B cell (primary cell): ENCODE results near the gene EPHB1. TPM values are rescaled to one million over a fixed set of nuclear protein-coding genes. Genes with fewer than 3 reads are reported as not detected.

Source experiments
- ATAC-seq: fragments of 200-7000 bp; cut with Tn5 transposase; one replicate; pipeline ENCODE4 v1.10.0; 2021; ENCODE audit warnings: low read depth, mild to moderate bottlenecking, moderate number of reproducible peaks, moderate library complexity
- CTCF ChIA-PET: fragments of 350-600 bp; sonication (Branson Sonifier 250); formaldehyde crosslinking; loops from one replicate; lab custom pipeline; 2021; ENCODE audit warnings: antibody characterized with exemption, inconsistent platforms; lab: Charles Lee
- POLR2A ChIA-PET: fragments of 350-600 bp; sonication (Branson Sonifier 250); formaldehyde crosslinking; loops from one replicate; lab custom pipeline; 2021; ENCODE audit warnings: antibody characterized with exemption; lab: Charles Lee
- DNase-seq: peaks from one replicate; pipeline ENCODE4 v3.0.0; 2013
- H2AFZ ChIP-seq: 2 replicates; pipeline ENCODE4 v1.6.1; 2012; ENCODE audit warnings: mild to moderate bottlenecking, low read depth, low read length; ENCODE audit not compliant: insufficient read depth, poor library complexity, severe bottlenecking
- H3K27ac ChIP-seq, 2 donors: 1 replicate in 1 of 2; 2 replicates in 1 of 2; pipeline ENCODE4 v1.5.1; 2012 to 2013; ENCODE audit warnings: low read length in 2 of 2, mild to moderate bottlenecking in 2 of 2, moderate library complexity in 1 of 2
- H3K27me3 ChIP-seq, 4 experiments: fragments of 200-600 bp in 1 of 4; sonication (generic) in 1 of 4; replicated peaks in 1 of 4; 1 replicate in 2 of 4; 2 replicates in 2 of 4; pipeline versions ENCODE4 v1.6.1 to v1.7.0; 2013 to 2016; ENCODE audit warnings: low read length in 3 of 4, mild to moderate bottlenecking in 2 of 4, mixed read lengths in 1 of 4, moderate library complexity in 1 of 4; ENCODE audit not compliant: insufficient read depth in 4 of 4, control insufficient read depth in 3 of 4; ENCODE audit errors: control extremely low read depth in 1 of 4
- H3K36me3 ChIP-seq, 2 experiments: replicated peaks in 1 of 2; 1 replicate in 1 of 2; 2 replicates in 1 of 2; pipeline versions ENCODE4 v1.6.1 to v1.7.1; 2013; ENCODE audit warnings: low read length in 1 of 2; ENCODE audit not compliant: insufficient read depth in 2 of 2, control insufficient read depth in 1 of 2; ENCODE audit errors: control extremely low read depth in 1 of 2, extremely low read depth in 1 of 2
- H3K4me1 ChIP-seq, 2 donors: fragments of 200-600 bp in 1 of 2; sonication (generic) in 1 of 2; 1 replicate in 1 of 2; 2 replicates in 1 of 2; pipeline versions ENCODE4 v1.5.1 to v1.6.1; 2013 to 2017; ENCODE audit warnings: low read length in 2 of 2; ENCODE audit not compliant: control insufficient read depth in 2 of 2, insufficient read depth in 2 of 2
- H3K4me2 ChIP-seq: replicated peaks from 2 replicates; pipeline ENCODE3; 2012; ENCODE audit warnings: mild to moderate bottlenecking, low read depth, low read length; ENCODE audit not compliant: poor library complexity, severe bottlenecking
- H3K4me3 ChIP-seq, 5 experiments: fragments of 200-600 bp in 1 of 5; sonication (generic) in 1 of 5; 1 replicate in 3 of 5; 2 replicates in 2 of 5; pipeline versions ENCODE4 v1.5.1 to v1.7.0; 2011 to 2016; ENCODE audit warnings: low read length in 4 of 5, mild to moderate bottlenecking in 4 of 5, low read depth in 2 of 5, control low read depth in 1 of 5, moderate library complexity in 1 of 5; ENCODE audit not compliant: insufficient read depth in 1 of 5; ENCODE audit errors: control extremely low read depth in 1 of 5, extremely low read depth in 1 of 5
- H3K79me2 ChIP-seq: fragments of 200-600 bp; sonication (generic); one replicate; pipeline ENCODE4 v1.6.0; 2016; ENCODE audit warnings: low read length; ENCODE audit not compliant: control insufficient read depth, insufficient read depth
- H3K9ac ChIP-seq: fragments of 200-600 bp; sonication (generic); 2 replicates; pipeline ENCODE4 v1.6.1; 2017; ENCODE audit warnings: mild to moderate bottlenecking, low read length, moderate library complexity
- H3K9me3 ChIP-seq, 3 donors: one replicate each; pipeline versions ENCODE4 v1.6.1 to v1.7.1; 2013; ENCODE audit warnings: low read length in 2 of 3; ENCODE audit not compliant: control insufficient read depth in 2 of 3, insufficient read depth in 1 of 3; ENCODE audit errors: control extremely low read depth in 1 of 3
- H4K20me1 ChIP-seq: 2 replicates; pipeline ENCODE4 v1.6.0; 2012; ENCODE audit warnings: mild to moderate bottlenecking, low read length; ENCODE audit not compliant: insufficient read depth, control insufficient read depth, poor library complexity, severe bottlenecking
- H3K27ac Mint-ChIP-seq: one replicate; pipeline ENCODE4 v1.8.0; 2021; ENCODE audit warnings: mixed read lengths
- H3K27me3 Mint-ChIP-seq: one replicate; pipeline ENCODE4 v1.8.0; 2021; ENCODE audit warnings: mixed read lengths
- H3K4me1 Mint-ChIP-seq: one replicate; pipeline ENCODE4 v1.8.0; 2021; ENCODE audit warnings: mixed read lengths
- H3K4me3 Mint-ChIP-seq: one replicate; pipeline ENCODE4 v1.8.0; 2021; ENCODE audit warnings: mixed read lengths
- H3K9me3 Mint-ChIP-seq: one replicate; pipeline ENCODE4 v1.8.0; 2022; ENCODE audit warnings: mixed read lengths; ENCODE audit not compliant: insufficient read depth
- CTCF ChIP-seq: fragments of 200-600 bp; IDR thresholded peaks from one replicate; pipeline ENCODE4 v1.8.0; 2022; ENCODE audit warnings: antibody characterized with exemption, mild to moderate bottlenecking
- EZH2 ChIP-seq: IDR thresholded peaks from 2 replicates; pipeline ENCODE4 v1.6.1; 2012; ENCODE audit warnings: borderline replicate concordance, low read depth, mild to moderate bottlenecking, moderate library complexity, low read length; ENCODE audit not compliant: insufficient read depth, poor library complexity, severe bottlenecking
- WGBS: methylation state at CpG from one replicate; pipeline ENCODE4 v1.1.5; 2013; ENCODE audit warnings: missing lambda C conversion rate; ENCODE audit not compliant: insufficient coverage; 5-methylcytosine and 5-hydroxymethylcytosine counted together
- intact Hi-C: fragments of 100-400 bp; cut with micrococcal nuclease; formaldehyde crosslinking; loops from one replicate; pipeline ENCODE4 v1.10.0; 2022
- polyA plus RNA-seq: library from polyadenylated mRNA; depleted of rRNA; stranded (reverse); fragments of >200 nt; gene quantifications from 2 replicates; pipeline ENCODE4 v1.2.3, GENCODE V29; 2012
- total RNA-seq, 2 donors: library from RNA; stranded (reverse); fragments of 120-200 nt in 1 of 2; gene quantifications; 1 replicate in 1 of 2; 2 replicates in 1 of 2; pipeline versions ENCODE4 v1.2.3 to v1.2.4, GENCODE V29; 2013 to 2022

Gene EPHB1
- total and polyA plus RNA-seq, 2 donors (not counting 1 experiment from before 2014, with no cell fraction given) = 0.01 TPM; not detected in 1

GRCh38 chr3:135050536-135050935 lies 255.5 kb downstream of the EPHB1 start:
- WGBS = 60% methylated on average over 1 of the region's 3 CpGs
- Histone ChIP-seq H2AFZ (no peak overlapping the region), H3K9me3 (peaks cover 0 to 4% (median 0%) of the 10 kb centered on the region in 3 donors), H3K9ac (no peak overlapping the region), H3K36me3 (no peaks in the 10 kb centered on the region), H3K4me1 (no peaks in the 10 kb centered on the region), H3K79me2 (no peaks in the 10 kb centered on the region), H3K4me3 (no peak overlapping the region), H3K27ac (no peak overlapping the region), H3K4me2 (no peak overlapping the region), H4K20me1 (no peaks in the 10 kb centered on the region), H3K27me3 (no peaks in the 10 kb centered on the region)
- H3K27ac Mint-ChIP-seq = no peak overlapping the region
- no peak overlapping the region for H3K4me3 Mint-ChIP-seq
- CTCF ChIA-PET = no interaction called here
- H3K4me1 Mint-ChIP-seq = no peaks in the 10 kb centered on the region
- no peak for TF ChIP-seq CTCF
- TF ChIP-seq EZH2 = no peak
- no peaks in the 10 kb centered on the region for H3K27me3 Mint-ChIP-seq
- DNase-seq = no peak
- no peak for ATAC-seq
- intact Hi-C loops = no loop called here
- POLR2A ChIA-PET = no interaction called here
- H3K9me3 Mint-ChIP-seq = no peaks in the 10 kb centered on the region

GRCh38 chr3:135051409-135051973 lies 256.4 kb downstream of the EPHB1 start:
- Histone ChIP-seq H3K27ac (no peak overlapping the region), H3K4me2 (no peak overlapping the region), H3K79me2 (no peaks in the 10 kb centered on the region), H3K27me3 (no peaks in the 10 kb centered on the region), H3K4me3 (no peak overlapping the region), H3K36me3 (no peaks in the 10 kb centered on the region), H3K4me1 (no peaks in the 10 kb centered on the region), H3K9ac (no peak overlapping the region), H4K20me1 (no peaks in the 10 kb centered on the region), H2AFZ (no peak overlapping the region), H3K9me3 (peaks cover 0 to 4% (median 0%) of the 10 kb centered on the region in 3 donors)
- Mint-ChIP-seq H3K9me3 (no peaks in the 10 kb centered on the region), H3K4me1 (no peaks in the 10 kb centered on the region), H3K4me3 (no peak overlapping the region), H3K27ac (no peak overlapping the region), H3K27me3 (no peaks in the 10 kb centered on the region)
- CTCF ChIA-PET = no interaction called here
- POLR2A ChIA-PET = no interaction called here
- DNase-seq (no peak), ATAC-seq (no peak)
- TF ChIP-seq EZH2 (no peak), CTCF (no peak)
- 100% methylated on average over 2 of the region's 4 CpGs for WGBS
- intact Hi-C loops = no loop called here
